HG03442 (cell line): ENCODE results near the gene ZNF267.
"Not testable (repeated sequence)": the region's sequence is repeated elsewhere in the genome, so short reads cannot be mapped to it uniquely, and the experiment has no call there.

Experiments used
- ATAC-seq: cut with Tn5 transposase; IDR thresholded peaks from one replicate; pipeline ENCODE4 v1.9.1; 2021; ENCODE audit warnings: mild to moderate bottlenecking, moderate library complexity; ENCODE audit not compliant: unreplicated experiment

The ZNF267 gene

GRCh38 chr16:31873556-31874365 is at the start of gene ZNF267:
Gene ZNF267 (plus strand): TSS chr16:31873807. CDS start chr16:31873967, 160 bp downstream.
- peak; percentile 39 for ATAC-seq

- no peak for ATAC-seq
Measured at GRCh38 chr16:31833047-31833446, 40.6 kb upstream of the ZNF267 start.

- not testable (repeated sequence) for ATAC-seq
Measured at GRCh38 chr16:31836396-31836795, 37.2 kb upstream of the ZNF267 start.

- no peak for ATAC-seq
Measured at GRCh38 chr16:31842864-31843263, 30.7 kb upstream of the ZNF267 start.

GRCh38 chr16:31848572-31848971 is 25.0 kb upstream of the ZNF267 start:
- ATAC-seq: not testable (repeated sequence)

GRCh38 chr16:31853291-31853690 is 20.3 kb upstream of the ZNF267 start:
- no peak for ATAC-seq

GRCh38 chr16:31860508-31860907 is 13.1 kb upstream of the ZNF267 start:
- ATAC-seq: no peak

- ATAC-seq: no peak
Measured at GRCh38 chr16:31861455-31861854, 12.2 kb upstream of the ZNF267 start.

- ATAC-seq: no peak
Measured at GRCh38 chr16:31862761-31863160, 10.8 kb upstream of the ZNF267 start.

GRCh38 chr16:31868164-31868563 is 5.4 kb upstream of the ZNF267 start:
- no peak for ATAC-seq

- ATAC-seq: peak; percentile 31
Measured at GRCh38 chr16:31868691-31869167, 4.9 kb upstream of the ZNF267 start.

- ATAC-seq: peak; percentile 41
Measured at GRCh38 chr16:31869511-31870201, 4.0 kb upstream of the ZNF267 start.

- no peak for ATAC-seq
Measured at GRCh38 chr16:31870809-31871208, 2.8 kb upstream of the ZNF267 start.

GRCh38 chr16:31871510-31871909 is 2.1 kb upstream of the ZNF267 start:
- no peak for ATAC-seq

GRCh38 chr16:31872201-31872600 is 1.4 kb upstream of the ZNF267 start:
- ATAC-seq: no peak

- ATAC-seq: peak; percentile 31
Measured at GRCh38 chr16:31874366-31875111, 932 bp downstream of the ZNF267 start.

GRCh38 chr16:31875112-31875803 is 1.7 kb downstream of the ZNF267 start:
- no peak for ATAC-seq

GRCh38 chr16:31875928-31876547 is 2.4 kb downstream of the ZNF267 start:
- no peak for ATAC-seq

GRCh38 chr16:31876951-31877828 is 3.6 kb downstream of the ZNF267 start:
- peak; percentile 67 for ATAC-seq
